B cell (primary cell): Measurements from ENCODE around the gene KCNJ5. TPM values are rescaled to one million over a fixed set of nuclear protein-coding genes. Genes with fewer than 3 reads are reported as not detected.

Source experiments
- ATAC-seq: fragments of 200-7000 bp; cut with Tn5 transposase; one replicate; pipeline ENCODE4 v1.10.0; 2021; ENCODE audit warnings: low read depth, mild to moderate bottlenecking, moderate number of reproducible peaks, moderate library complexity
- CTCF ChIA-PET: fragments of 350-600 bp; sonication (Branson Sonifier 250); formaldehyde crosslinking; loops from one replicate; lab custom pipeline; 2021; ENCODE audit warnings: antibody characterized with exemption, inconsistent platforms; lab: Charles Lee
- POLR2A ChIA-PET: fragments of 350-600 bp; sonication (Branson Sonifier 250); formaldehyde crosslinking; loops from one replicate; lab custom pipeline; 2021; ENCODE audit warnings: antibody characterized with exemption; lab: Charles Lee
- DNase-seq: peaks from one replicate; pipeline ENCODE4 v3.0.0; 2013
- H2AFZ ChIP-seq: 2 replicates; pipeline ENCODE4 v1.6.1; 2012; ENCODE audit warnings: mild to moderate bottlenecking, low read depth, low read length; ENCODE audit not compliant: insufficient read depth, poor library complexity, severe bottlenecking
- H3K27ac ChIP-seq, 2 donors: 1 replicate in 1 of 2; 2 replicates in 1 of 2; pipeline ENCODE4 v1.5.1; 2012 to 2013; ENCODE audit warnings: low read length in 2 of 2, mild to moderate bottlenecking in 2 of 2, moderate library complexity in 1 of 2
- H3K27me3 ChIP-seq, 4 experiments: fragments of 200-600 bp in 1 of 4; sonication (generic) in 1 of 4; replicated peaks in 1 of 4; 1 replicate in 2 of 4; 2 replicates in 2 of 4; pipeline versions ENCODE4 v1.6.1 to v1.7.0; 2013 to 2016; ENCODE audit warnings: low read length in 3 of 4, mild to moderate bottlenecking in 2 of 4, mixed read lengths in 1 of 4, moderate library complexity in 1 of 4; ENCODE audit not compliant: insufficient read depth in 4 of 4, control insufficient read depth in 3 of 4; ENCODE audit errors: control extremely low read depth in 1 of 4
- H3K36me3 ChIP-seq, 2 experiments: replicated peaks in 1 of 2; 1 replicate in 1 of 2; 2 replicates in 1 of 2; pipeline versions ENCODE4 v1.6.1 to v1.7.1; 2013; ENCODE audit warnings: low read length in 1 of 2; ENCODE audit not compliant: insufficient read depth in 2 of 2, control insufficient read depth in 1 of 2; ENCODE audit errors: control extremely low read depth in 1 of 2, extremely low read depth in 1 of 2
- H3K4me1 ChIP-seq, 2 donors: fragments of 200-600 bp in 1 of 2; sonication (generic) in 1 of 2; 1 replicate in 1 of 2; 2 replicates in 1 of 2; pipeline versions ENCODE4 v1.5.1 to v1.6.1; 2013 to 2017; ENCODE audit warnings: low read length in 2 of 2; ENCODE audit not compliant: control insufficient read depth in 2 of 2, insufficient read depth in 2 of 2
- H3K4me2 ChIP-seq: replicated peaks from 2 replicates; pipeline ENCODE3; 2012; ENCODE audit warnings: mild to moderate bottlenecking, low read depth, low read length; ENCODE audit not compliant: poor library complexity, severe bottlenecking
- H3K4me3 ChIP-seq, 5 experiments: fragments of 200-600 bp in 1 of 5; sonication (generic) in 1 of 5; 1 replicate in 3 of 5; 2 replicates in 2 of 5; pipeline versions ENCODE4 v1.5.1 to v1.7.0; 2011 to 2016; ENCODE audit warnings: low read length in 4 of 5, mild to moderate bottlenecking in 4 of 5, low read depth in 2 of 5, control low read depth in 1 of 5, moderate library complexity in 1 of 5; ENCODE audit not compliant: insufficient read depth in 1 of 5; ENCODE audit errors: control extremely low read depth in 1 of 5, extremely low read depth in 1 of 5
- H3K79me2 ChIP-seq: fragments of 200-600 bp; sonication (generic); one replicate; pipeline ENCODE4 v1.6.0; 2016; ENCODE audit warnings: low read length; ENCODE audit not compliant: control insufficient read depth, insufficient read depth
- H3K9ac ChIP-seq: fragments of 200-600 bp; sonication (generic); 2 replicates; pipeline ENCODE4 v1.6.1; 2017; ENCODE audit warnings: mild to moderate bottlenecking, low read length, moderate library complexity
- H3K9me3 ChIP-seq, 3 donors: one replicate each; pipeline versions ENCODE4 v1.6.1 to v1.7.1; 2013; ENCODE audit warnings: low read length in 2 of 3; ENCODE audit not compliant: control insufficient read depth in 2 of 3, insufficient read depth in 1 of 3; ENCODE audit errors: control extremely low read depth in 1 of 3
- H4K20me1 ChIP-seq: 2 replicates; pipeline ENCODE4 v1.6.0; 2012; ENCODE audit warnings: mild to moderate bottlenecking, low read length; ENCODE audit not compliant: insufficient read depth, control insufficient read depth, poor library complexity, severe bottlenecking
- H3K27ac Mint-ChIP-seq: one replicate; pipeline ENCODE4 v1.8.0; 2021; ENCODE audit warnings: mixed read lengths
- H3K27me3 Mint-ChIP-seq: one replicate; pipeline ENCODE4 v1.8.0; 2021; ENCODE audit warnings: mixed read lengths
- H3K4me1 Mint-ChIP-seq: one replicate; pipeline ENCODE4 v1.8.0; 2021; ENCODE audit warnings: mixed read lengths
- H3K4me3 Mint-ChIP-seq: one replicate; pipeline ENCODE4 v1.8.0; 2021; ENCODE audit warnings: mixed read lengths
- H3K9me3 Mint-ChIP-seq: one replicate; pipeline ENCODE4 v1.8.0; 2022; ENCODE audit warnings: mixed read lengths; ENCODE audit not compliant: insufficient read depth
- CTCF ChIP-seq: fragments of 200-600 bp; IDR thresholded peaks from one replicate; pipeline ENCODE4 v1.8.0; 2022; ENCODE audit warnings: antibody characterized with exemption, mild to moderate bottlenecking
- EZH2 ChIP-seq: IDR thresholded peaks from 2 replicates; pipeline ENCODE4 v1.6.1; 2012; ENCODE audit warnings: borderline replicate concordance, low read depth, mild to moderate bottlenecking, moderate library complexity, low read length; ENCODE audit not compliant: insufficient read depth, poor library complexity, severe bottlenecking
- WGBS: methylation state at CpG from one replicate; pipeline ENCODE4 v1.1.5; 2013; ENCODE audit warnings: missing lambda C conversion rate; ENCODE audit not compliant: insufficient coverage; 5-methylcytosine and 5-hydroxymethylcytosine counted together
- intact Hi-C: fragments of 100-400 bp; cut with micrococcal nuclease; formaldehyde crosslinking; loops from one replicate; pipeline ENCODE4 v1.10.0; 2022
- polyA plus RNA-seq: library from polyadenylated mRNA; depleted of rRNA; stranded (reverse); fragments of >200 nt; gene quantifications from 2 replicates; pipeline ENCODE4 v1.2.3, GENCODE V29; 2012
- total RNA-seq, 2 donors: library from RNA; stranded (reverse); fragments of 120-200 nt in 1 of 2; gene quantifications; 1 replicate in 1 of 2; 2 replicates in 1 of 2; pipeline versions ENCODE4 v1.2.3 to v1.2.4, GENCODE V29; 2013 to 2022

Gene KCNJ5
- total and polyA plus RNA-seq, 2 donors (not counting 1 experiment from before 2014, with no cell fraction given) = 0.01 TPM; not detected in 1

DNA sequence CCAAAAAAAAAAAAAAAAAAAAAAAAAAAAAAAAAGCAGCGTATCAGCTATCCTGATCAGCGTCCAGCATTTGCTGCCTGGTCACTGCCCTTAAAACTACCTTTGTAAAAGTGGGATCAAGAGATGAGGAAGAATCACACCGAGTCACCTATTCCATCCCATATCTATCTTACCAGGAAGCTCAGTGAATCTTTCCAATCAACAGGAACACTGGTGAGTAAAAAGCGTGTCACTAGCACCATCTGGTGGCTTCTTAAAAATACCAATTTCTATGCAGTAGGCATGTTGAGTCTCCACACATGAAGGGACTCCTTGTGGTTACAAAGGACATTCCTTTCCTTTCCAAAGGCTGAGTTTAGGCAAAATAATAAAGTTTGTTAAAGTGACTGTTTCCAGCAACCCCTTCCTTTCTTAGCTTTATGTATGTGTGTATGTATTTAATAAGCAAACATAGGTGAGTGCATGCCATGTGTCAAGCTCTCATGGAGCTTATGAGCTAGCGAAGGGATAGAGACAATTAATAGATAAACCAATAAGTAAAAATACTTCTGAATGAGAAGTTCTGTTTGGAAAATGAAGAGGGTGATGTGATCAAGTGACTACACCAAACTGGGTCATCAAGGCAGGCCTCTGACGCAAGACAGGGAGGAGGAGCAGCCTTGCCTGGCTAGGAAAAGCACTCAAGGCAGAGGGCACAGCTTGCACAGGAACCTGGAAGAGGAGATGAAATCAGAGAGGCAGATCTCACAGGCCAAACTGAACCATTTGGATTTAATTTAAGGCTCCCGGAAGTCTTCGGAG lies 65.4 kb downstream of the KCNJ5 start:
- ChIA-PET CTCF (interaction anchor here (0.6 to 8.9 kb wide), 44 partner anchors 8 to 927 kb away, joined by 3 to 315 read pairs (median 4); partner anchors contain the start of genes KCNJ5 and TP53AIP1), POLR2A (no interaction called here)
- Mint-ChIP-seq H3K4me1 (peaks cover 2% of the 10 kb centered on the region), H3K9me3 (no peaks in the 10 kb centered on the region), H3K27ac (no peak overlapping the region), H3K27me3 (peaks cover 30% of the 10 kb centered on the region), H3K4me3 (no peak overlapping the region)
- no peaks in the 10 kb centered on the region for H3K36me3 ChIP-seq
- 58% methylated on average over 3 of the region's 8 CpGs for WGBS
- peaks cover 0 to 4% of the 10 kb centered on the region in 2 donors for H3K4me1 ChIP-seq
- ATAC-seq (no peak), DNase-seq (peak; percentile 73)
- no peak overlapping the region for H3K4me2 ChIP-seq
- TF ChIP-seq EZH2 (no peak), CTCF (peak; percentile 86)
- no peaks in the 10 kb centered on the region for H3K79me2 ChIP-seq
- H3K9ac ChIP-seq = no peak overlapping the region
- no peak overlapping the region for H3K4me3 ChIP-seq
- intact Hi-C loops = loop anchor here (1.0 to 10.0 kb wide), 4 partner anchors 72 to 799 kb away; no protein-coding TSS in a partner anchor
- H3K27me3 ChIP-seq = peaks cover 0 to 13% (median 1%) of the 10 kb centered on the region in 4 experiments
- no peak overlapping the region for H2AFZ ChIP-seq
- H3K9me3 ChIP-seq = no peaks in the 10 kb centered on the region
- no peaks in the 10 kb centered on the region for H4K20me1 ChIP-seq
- no peak overlapping the region for H3K27ac ChIP-seq

DNA sequence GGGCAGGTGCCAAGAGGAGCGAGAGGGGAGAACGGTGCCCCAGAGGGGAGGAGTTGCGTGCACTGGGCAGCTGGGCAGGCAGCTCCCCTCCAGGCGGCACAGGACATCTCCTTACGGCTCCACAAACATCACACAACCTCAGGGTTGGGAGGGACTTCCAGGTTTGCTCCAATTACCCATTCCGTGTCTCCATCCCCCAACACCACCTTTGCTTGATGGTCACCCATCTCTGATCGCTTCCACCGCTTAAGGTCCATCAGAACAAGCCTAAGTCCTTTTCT lies 66.0 kb downstream of the KCNJ5 start:
- no peaks in the 10 kb centered on the region for H3K9me3 Mint-ChIP-seq
- no peaks in the 10 kb centered on the region for H3K79me2 ChIP-seq
- ATAC-seq = no peak
- peaks cover 0 to 13% (median 1%) of the 10 kb centered on the region in 4 experiments for H3K27me3 ChIP-seq
- H2AFZ ChIP-seq = no peak overlapping the region
- H3K4me1 ChIP-seq = peaks cover 0 to 4% of the 10 kb centered on the region in 2 donors
- no peaks in the 10 kb centered on the region for H4K20me1 ChIP-seq
- 63% methylated on average over 2 of the region's 8 CpGs for WGBS
- no peak overlapping the region for H3K4me3 Mint-ChIP-seq
- H3K27ac Mint-ChIP-seq = no peak overlapping the region
- H3K36me3 ChIP-seq = no peaks in the 10 kb centered on the region
- ChIA-PET CTCF (interaction anchor here (0.6 to 8.9 kb wide), 26 partner anchors 8 to 927 kb away, joined by 3 to 315 read pairs (median 5); partner anchors contain the start of genes KCNJ5 and TP53AIP1), POLR2A (no interaction called here)
- intact Hi-C loops = loop anchor here (10.0 kb wide), 1 partner anchor 322 kb away; no protein-coding TSS in a partner anchor
- H3K4me2 ChIP-seq = no peak overlapping the region
- H3K4me1 Mint-ChIP-seq = peaks cover 2% of the 10 kb centered on the region
- no peaks in the 10 kb centered on the region for H3K9me3 ChIP-seq
- peaks cover 30% of the 10 kb centered on the region for H3K27me3 Mint-ChIP-seq
- DNase-seq = no peak
- no peak overlapping the region for H3K9ac ChIP-seq
- TF ChIP-seq CTCF = no peak
- TF ChIP-seq EZH2 = no peak
- no peak overlapping the region for H3K27ac ChIP-seq
- H3K4me3 ChIP-seq = no peak overlapping the region
